H9 (cell line): Measurements from ENCODE around the gene AHNAK. TPM values are rescaled to one million over a fixed set of nuclear protein-coding genes. Genes with fewer than 3 reads are reported as not detected.

Experiments
- DNase-seq: peaks from one replicate; pipeline ENCODE4 v3.0.0-alpha.2; 2017
- H2AFZ ChIP-seq: one replicate; pipeline ENCODE4 v1.6.1; 2013; ENCODE audit warnings: mild to moderate bottlenecking, low read length, control low read depth, moderate library complexity
- H2AK5ac ChIP-seq: 2 replicates; pipeline ENCODE4 v1.6.1; 2013; ENCODE audit warnings: low read length, control low read depth, mixed read lengths; ENCODE audit not compliant: insufficient read length
- H2BK120ac ChIP-seq: one replicate; pipeline ENCODE4 v1.6.1; 2013; ENCODE audit warnings: low read depth, mild to moderate bottlenecking, low read length, control low read depth, inconsistent platforms; ENCODE audit not compliant: poor library complexity, severe bottlenecking
- H2BK12ac ChIP-seq: 2 replicates; pipeline ENCODE4 v1.6.1; 2013; ENCODE audit warnings: low read length, control low read depth, mixed read lengths, low read depth; ENCODE audit not compliant: insufficient read length
- H2BK15ac ChIP-seq: 2 replicates; pipeline ENCODE4 v1.6.1; 2013; ENCODE audit warnings: low read depth, low read length, control low read depth
- H2BK20ac ChIP-seq: one replicate; pipeline ENCODE4 v1.6.1; 2013; ENCODE audit warnings: low read depth, mild to moderate bottlenecking, low read length, control low read depth, inconsistent platforms; ENCODE audit not compliant: poor library complexity, severe bottlenecking
- H2BK5ac ChIP-seq: 2 replicates; pipeline ENCODE4 v1.6.1; 2013; ENCODE audit warnings: low read length, control low read depth, mixed read lengths; ENCODE audit not compliant: insufficient read length
- H3K14ac ChIP-seq: 2 replicates; pipeline ENCODE4 v1.6.1; 2013; ENCODE audit warnings: low read length, control low read depth; ENCODE audit not compliant: insufficient read depth
- H3K18ac ChIP-seq: 2 replicates; pipeline ENCODE4 v1.6.1; 2013; ENCODE audit warnings: low read depth, mild to moderate bottlenecking, mixed read lengths, low read length, control low read depth; ENCODE audit not compliant: insufficient read length
- H3K23ac ChIP-seq: 2 replicates; pipeline ENCODE4 v1.6.1; 2013; ENCODE audit warnings: low read length, control low read depth, mixed read lengths, low read depth; ENCODE audit not compliant: insufficient read length
- H3K23me2 ChIP-seq: 2 replicates; pipeline ENCODE4 v1.6.1; 2013; ENCODE audit warnings: low read depth, mild to moderate bottlenecking, mixed read lengths, low read length, control low read depth; ENCODE audit not compliant: insufficient read length, poor library complexity, severe bottlenecking
- H3K27ac ChIP-seq: 2 replicates; pipeline ENCODE4 v1.5.1; 2013; ENCODE audit warnings: low read length, control low read depth, mixed read lengths, low read depth; ENCODE audit not compliant: insufficient read length
- H3K27me3 ChIP-seq: 2 replicates; pipeline ENCODE4 v1.6.1; 2013; ENCODE audit warnings: low read length, control low read depth, inconsistent platforms; ENCODE audit not compliant: insufficient read depth
- H3K4ac ChIP-seq: 2 replicates; pipeline ENCODE4 v1.6.1; 2013; ENCODE audit warnings: low read depth, mild to moderate bottlenecking, control low read depth, inconsistent platforms, low read length, moderate library complexity
- H3K4me1 ChIP-seq: 2 replicates; pipeline ENCODE4 v1.6.1; 2013; ENCODE audit warnings: low read length, control low read depth, inconsistent platforms; ENCODE audit not compliant: insufficient read depth
- H3K4me2 ChIP-seq: 2 replicates; pipeline ENCODE4 v1.6.1; 2013; ENCODE audit warnings: low read length, control low read depth, mixed read lengths; ENCODE audit not compliant: insufficient read length, insufficient read depth
- H3K56ac ChIP-seq: 2 replicates; pipeline ENCODE4 v1.6.1; 2013; ENCODE audit warnings: low read depth, mild to moderate bottlenecking, mixed read lengths, low read length, control low read depth; ENCODE audit not compliant: insufficient read length
- H3K79me1 ChIP-seq: 2 replicates; pipeline ENCODE4 v1.6.1; 2013; ENCODE audit warnings: low read depth, mild to moderate bottlenecking, moderate library complexity, low read length, control low read depth, inconsistent platforms; ENCODE audit not compliant: insufficient read depth, poor library complexity, severe bottlenecking
- H3K79me2 ChIP-seq: 2 replicates; pipeline ENCODE4 v1.6.1; 2013; ENCODE audit warnings: low read length, control low read depth, inconsistent platforms; ENCODE audit not compliant: insufficient read depth
- H3K9ac ChIP-seq: 2 replicates; pipeline ENCODE4 v1.6.1; 2013; ENCODE audit warnings: low read length, control low read depth, mixed read lengths; ENCODE audit not compliant: insufficient read length; ENCODE audit errors: extremely low read depth
- H3K9me3 ChIP-seq: one replicate; pipeline ENCODE4 v1.6.1; 2013; ENCODE audit warnings: low read depth, low read length, inconsistent platforms; ENCODE audit not compliant: control insufficient read depth
- H3T11ph ChIP-seq: one replicate; pipeline ENCODE4 v1.6.1; 2013; ENCODE audit warnings: mild to moderate bottlenecking, low read length, control low read depth, inconsistent platforms
- H4K20me1 ChIP-seq: one replicate; pipeline ENCODE4 v1.6.1; 2013; ENCODE audit not compliant: control insufficient read depth, insufficient read length, insufficient read depth
- H4K5ac ChIP-seq: 2 replicates; pipeline ENCODE4 v1.6.1; 2013; ENCODE audit warnings: low read depth, mild to moderate bottlenecking, mixed read lengths, low read length, control low read depth; ENCODE audit not compliant: insufficient read length
- H4K8ac ChIP-seq: replicated peaks from 2 replicates; pipeline ENCODE4 v1.6.1; 2013; ENCODE audit warnings: low read length, control low read depth, mixed read lengths, low read depth; ENCODE audit not compliant: insufficient read length
- H4K91ac ChIP-seq: 2 replicates; pipeline ENCODE4 v1.6.1; 2013; ENCODE audit warnings: low read depth, mild to moderate bottlenecking, moderate library complexity, mixed read lengths, low read length, control low read depth; ENCODE audit not compliant: insufficient read length
- H3K27ac Mint-ChIP-seq, 3 experiments: 2 replicates in 2 of 3; 3 replicates in 1 of 3; pipeline ENCODE4 v1.8.0; 2020 to 2021; ENCODE audit warnings: mixed read lengths in 3 of 3, mild to moderate bottlenecking in 1 of 3, moderate library complexity in 1 of 3
- H3K27me3 Mint-ChIP-seq: 2 replicates; pipeline ENCODE4 v1.8.0; 2021; ENCODE audit warnings: low read depth, mild to moderate bottlenecking, moderate library complexity, mixed read lengths
- H3K36me3 Mint-ChIP-seq, 3 experiments: 2 replicates in 2 of 3; 3 replicates in 1 of 3; pipeline ENCODE4 v1.8.0; 2020 to 2021; ENCODE audit warnings: low read depth in 3 of 3, mixed read lengths in 3 of 3; ENCODE audit not compliant: insufficient read depth in 1 of 3
- H3K4me1 Mint-ChIP-seq, 2 experiments: 2 replicates each; pipeline ENCODE4 v1.8.0; 2020; ENCODE audit warnings: mixed read lengths in 2 of 2
- H3K4me3 Mint-ChIP-seq, 2 experiments: 2 replicates in 1 of 2; 3 replicates in 1 of 2; pipeline ENCODE4 v1.8.0; 2020 to 2021; ENCODE audit warnings: mild to moderate bottlenecking in 2 of 2, mixed read lengths in 2 of 2, moderate library complexity in 1 of 2
- H3K9me3 Mint-ChIP-seq, 2 experiments: 2 replicates in 1 of 2; 3 replicates in 1 of 2; pipeline ENCODE4 v1.8.0; 2020; ENCODE audit warnings: mild to moderate bottlenecking in 2 of 2, mixed read lengths in 2 of 2, moderate library complexity in 1 of 2
- WGBS: extraction: QIAGEN DNeasy Blood & Tissue Kit; methylation state at CpG from one replicate; pipeline ENCODE4 v1.1.7; 2013; ENCODE audit warnings: missing lambda C conversion rate, low lambda C conversion rate, mixed read lengths; ENCODE audit not compliant: insufficient read length; ENCODE audit errors: extremely low coverage; 5-methylcytosine and 5-hydroxymethylcytosine counted together
- total RNA-seq: library from RNA; stranded (reverse); gene quantifications from 2 replicates; pipeline ENCODE4 v1.2.1, GENCODE V29; 2021
- TF ChIP-seq, protein P1 (sequence below): fragments of 200-600 bp; sonication (generic); conservative IDR thresholded peaks from 3 replicates; pipeline ENCODE4 v1.8.0; 2021; ENCODE audit warnings: antibody characterized with exemption, mild to moderate bottlenecking

Gene AHNAK
- total RNA-seq, 1 experiment from 2014 or later = 15.2 TPM

DNA sequence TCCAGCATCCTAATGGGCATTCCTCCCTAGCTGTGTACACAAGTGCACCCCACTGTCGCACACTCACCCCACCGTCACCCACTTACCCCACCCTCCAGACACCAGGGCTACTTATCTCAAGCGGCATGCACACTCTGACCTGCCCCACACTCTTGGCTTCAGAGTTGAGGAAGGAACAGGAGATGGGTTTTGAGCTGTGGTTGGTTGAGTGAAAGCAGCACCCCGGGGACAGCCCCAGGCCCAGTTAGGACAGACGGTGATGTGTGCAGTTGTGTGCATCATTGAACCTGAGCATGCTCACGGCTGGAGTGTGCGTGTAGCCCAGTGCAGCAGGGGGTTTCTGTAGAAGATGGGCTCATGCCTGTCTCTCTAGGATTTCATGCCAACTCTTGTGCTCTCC is 32.5 kb downstream of the AHNAK start:
- Histone ChIP-seq H3K23ac (no peak overlapping the region), H2AFZ (no peak overlapping the region), H3K4me1 (no peaks in the 10 kb centered on the region), H3K9ac (no peak overlapping the region), H3K4me2 (no peak overlapping the region), H3T11ph (no peak overlapping the region), H3K56ac (no peak overlapping the region), H3K4ac (no peak overlapping the region), H3K14ac (no peak overlapping the region; the same call in 1 of the 2 replicates), H2BK12ac (no peak overlapping the region), H2BK20ac (no peak overlapping the region), H3K9me3 (no peaks in the 10 kb centered on the region), H3K23me2 (no peaks in the 10 kb centered on the region), H2BK15ac (no peak overlapping the region), H4K5ac (no peak overlapping the region), H4K8ac (no peak overlapping the region), H3K79me1 (no peaks in the 10 kb centered on the region), H3K27ac (no peak overlapping the region), H3K27me3 (no peaks in the 10 kb centered on the region), H2AK5ac (no peak overlapping the region), H2BK5ac (no peak overlapping the region), H4K20me1 (no peaks in the 10 kb centered on the region), H2BK120ac (no peak overlapping the region), H3K18ac (no peak overlapping the region), H4K91ac (no peak overlapping the region), H3K79me2 (no peaks in the 10 kb centered on the region)
- Mint-ChIP-seq H3K36me3 (peaks cover 0 to 3% (median 0%) of the 10 kb centered on the region in 3 experiments; a peak in 1 of 7 replicates), H3K4me3 (no peak overlapping the region), H3K27me3 (peaks cover 10% of the 10 kb centered on the region), H3K9me3 (no peaks in the 10 kb centered on the region; a peak in 1 of 5 replicates), H3K27ac (no peak overlapping the region), H3K4me1 (no peaks in the 10 kb centered on the region)
- WGBS = no CpG with 5 or more reads among the region's 7 CpGs
- TF ChIP-seq, protein P1, sequence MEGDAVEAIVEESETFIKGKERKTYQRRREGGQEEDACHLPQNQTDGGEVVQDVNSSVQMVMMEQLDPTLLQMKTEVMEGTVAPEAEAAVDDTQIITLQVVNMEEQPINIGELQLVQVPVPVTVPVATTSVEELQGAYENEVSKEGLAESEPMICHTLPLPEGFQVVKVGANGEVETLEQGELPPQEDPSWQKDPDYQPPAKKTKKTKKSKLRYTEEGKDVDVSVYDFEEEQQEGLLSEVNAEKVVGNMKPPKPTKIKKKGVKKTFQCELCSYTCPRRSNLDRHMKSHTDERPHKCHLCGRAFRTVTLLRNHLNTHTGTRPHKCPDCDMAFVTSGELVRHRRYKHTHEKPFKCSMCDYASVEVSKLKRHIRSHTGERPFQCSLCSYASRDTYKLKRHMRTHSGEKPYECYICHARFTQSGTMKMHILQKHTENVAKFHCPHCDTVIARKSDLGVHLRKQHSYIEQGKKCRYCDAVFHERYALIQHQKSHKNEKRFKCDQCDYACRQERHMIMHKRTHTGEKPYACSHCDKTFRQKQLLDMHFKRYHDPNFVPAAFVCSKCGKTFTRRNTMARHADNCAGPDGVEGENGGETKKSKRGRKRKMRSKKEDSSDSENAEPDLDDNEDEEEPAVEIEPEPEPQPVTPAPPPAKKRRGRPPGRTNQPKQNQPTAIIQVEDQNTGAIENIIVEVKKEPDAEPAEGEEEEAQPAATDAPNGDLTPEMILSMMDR = no peak
- no peak for DNase-seq
